A673 (cell line): ENCODE results near the gene SH3RF1.

ENCODE experiments used
- CTCF ChIP-seq: fragments of 300-800, 200-600 bp; sonication (generic); conservative IDR thresholded peaks from 2 replicates; pipeline ENCODE4 v1.5.1; 2017; ENCODE audit warnings: low read depth, mild to moderate bottlenecking, antibody characterized with exemption, low read length, moderate library complexity, mixed read lengths
- EZH2 ChIP-seq: fragments of 200-600 bp; sonication (generic); IDR thresholded peaks from 2 replicates; pipeline ENCODE4 v1.6.1; 2017; ENCODE audit warnings: borderline replicate concordance, low read depth, mild to moderate bottlenecking, mixed read lengths, antibody characterized with exemption, low read length; ENCODE audit not compliant: poor library complexity, severe bottlenecking

- no peak for TF ChIP-seq CTCF
- TF ChIP-seq EZH2, result no peak
Observed at GRCh38 chr4:169271692-169272007, 894 bp upstream of the SH3RF1 start.
